NCI-H510A (cell line): ENCODE measurements around the gene MAP4K4.
"Not testable (repeated sequence)": the region's sequence is repeated elsewhere in the genome, so short reads cannot be mapped to it uniquely, and the experiment has no call there.

Experiments
- DNase-seq: peaks from one replicate; lab custom pipeline; 2025; lab: John Stamatoyannopoulos, UW

The MAP4K4 gene

GRCh38 chr2:101768556-101769220, 71.2 kb downstream of the MAP4K4 start:
- no peak for DNase-seq

GRCh38 chr2:101769726-101770125, 72.2 kb downstream of the MAP4K4 start:
- DNase-seq: not testable (repeated sequence)

- DNase-seq: no peak
Measured at GRCh38 chr2:101770726-101771125, 73.2 kb downstream of the MAP4K4 start.

- no peak for DNase-seq
Measured at GRCh38 chr2:101771227-101771902, 73.9 kb downstream of the MAP4K4 start.

GRCh38 chr2:101771910-101772321, 74.4 kb downstream of the MAP4K4 start:
- DNase-seq: no peak

- DNase-seq: no peak
Measured at GRCh38 chr2:101773137-101773536, 75.6 kb downstream of the MAP4K4 start.

- not testable (repeated sequence) for DNase-seq
Measured at GRCh38 chr2:101773961-101774360, 76.5 kb downstream of the MAP4K4 start.

GRCh38 chr2:101775092-101775491, 77.6 kb downstream of the MAP4K4 start:
- DNase-seq: no peak

GRCh38 chr2:101775636-101776035, 78.1 kb downstream of the MAP4K4 start:
- DNase-seq: no peak

- DNase-seq: no peak
Measured at GRCh38 chr2:101776172-101777043, 78.9 kb downstream of the MAP4K4 start.

- no peak for DNase-seq
Measured at GRCh38 chr2:101777337-101777736, 79.8 kb downstream of the MAP4K4 start.

GRCh38 chr2:101778102-101778501, 80.6 kb downstream of the MAP4K4 start:
- DNase-seq: no peak

GRCh38 chr2:101779190-101779589, 81.7 kb downstream of the MAP4K4 start:
- DNase-seq: no peak

GRCh38 chr2:101779656-101780055, 82.1 kb downstream of the MAP4K4 start:
- DNase-seq: no peak

GRCh38 chr2:101781326-101781725, 83.8 kb downstream of the MAP4K4 start:
- no peak for DNase-seq

- no peak for DNase-seq
Measured at GRCh38 chr2:101781791-101782426, 84.4 kb downstream of the MAP4K4 start.

GRCh38 chr2:101782427-101782792, 84.9 kb downstream of the MAP4K4 start:
- DNase-seq: no peak

- no peak for DNase-seq
Measured at GRCh38 chr2:101787097-101787496, 89.6 kb downstream of the MAP4K4 start.

- no peak for DNase-seq
Measured at GRCh38 chr2:101788565-101788964, 91.1 kb downstream of the MAP4K4 start.

GRCh38 chr2:101788995-101789970, 91.8 kb downstream of the MAP4K4 start:
- no peak for DNase-seq

- DNase-seq: no peak
Measured at GRCh38 chr2:101790416-101790815, 92.9 kb downstream of the MAP4K4 start.
